Vagina (tissue), 2 donors: ENCODE results near the gene SUSD6.

Experiments used
- POLR2AphosphoS5 ChIP-seq, 2 donors: sonication (generic); formaldehyde crosslinking; IDR thresholded peaks; one replicate each; pipeline ENCODE4 v1.9.0; 2017; ENCODE audit warnings: antibody characterized with exemption in 2 of 2, mild to moderate bottlenecking in 2 of 2, low read depth in 1 of 2; ENCODE audit not compliant: insufficient read depth in 1 of 2
- TF ChIP-seq, protein P1 (sequence below), 3 experiments: fragments of 450-650 bp in 2 of 3; fragments of 200-600 bp in 1 of 3; sonication (generic) in 1 of 3; IDR thresholded peaks; one replicate each; pipeline ENCODE4 v1.5.1; 2017 to 2019; ENCODE audit warnings: antibody characterized with exemption in 3 of 3, mild to moderate bottlenecking in 2 of 3, moderate library complexity in 2 of 3

DNA sequence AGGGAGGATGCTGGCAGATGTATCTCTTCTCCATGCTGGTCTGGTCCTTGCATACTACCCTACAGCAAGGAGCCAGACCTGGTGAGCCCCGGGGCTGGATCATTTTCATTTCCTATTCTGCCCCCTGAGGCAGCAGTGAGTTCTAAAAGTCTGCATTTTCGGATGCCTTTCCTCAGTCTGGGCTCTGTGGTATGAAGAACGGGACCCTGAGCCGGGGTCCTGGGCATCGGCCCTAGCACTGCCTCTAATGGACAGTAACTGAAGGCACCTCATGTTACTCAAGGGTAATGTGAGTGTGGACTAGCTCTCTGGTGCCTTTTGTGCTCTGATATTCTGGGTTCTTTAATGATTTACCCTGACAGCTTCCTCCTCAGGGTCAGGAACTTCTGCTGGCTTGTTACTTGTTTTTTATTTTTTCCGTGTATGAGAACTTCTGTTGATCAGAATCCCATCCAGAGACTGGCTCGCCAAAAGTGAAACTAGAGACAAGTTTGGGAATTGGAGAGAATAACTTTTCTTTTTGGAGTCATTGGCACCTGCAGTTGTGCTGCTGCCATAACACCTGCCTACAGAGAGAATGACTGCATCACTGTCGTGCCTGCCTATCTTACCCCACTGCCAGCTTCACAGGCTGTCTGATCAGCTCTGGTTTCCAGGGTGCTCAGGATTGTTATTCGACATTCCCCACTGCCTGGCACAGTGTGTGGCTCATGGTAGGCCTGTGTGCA is 62.3 kb downstream of the SUSD6 start:
- TF ChIP-seq, protein P1, sequence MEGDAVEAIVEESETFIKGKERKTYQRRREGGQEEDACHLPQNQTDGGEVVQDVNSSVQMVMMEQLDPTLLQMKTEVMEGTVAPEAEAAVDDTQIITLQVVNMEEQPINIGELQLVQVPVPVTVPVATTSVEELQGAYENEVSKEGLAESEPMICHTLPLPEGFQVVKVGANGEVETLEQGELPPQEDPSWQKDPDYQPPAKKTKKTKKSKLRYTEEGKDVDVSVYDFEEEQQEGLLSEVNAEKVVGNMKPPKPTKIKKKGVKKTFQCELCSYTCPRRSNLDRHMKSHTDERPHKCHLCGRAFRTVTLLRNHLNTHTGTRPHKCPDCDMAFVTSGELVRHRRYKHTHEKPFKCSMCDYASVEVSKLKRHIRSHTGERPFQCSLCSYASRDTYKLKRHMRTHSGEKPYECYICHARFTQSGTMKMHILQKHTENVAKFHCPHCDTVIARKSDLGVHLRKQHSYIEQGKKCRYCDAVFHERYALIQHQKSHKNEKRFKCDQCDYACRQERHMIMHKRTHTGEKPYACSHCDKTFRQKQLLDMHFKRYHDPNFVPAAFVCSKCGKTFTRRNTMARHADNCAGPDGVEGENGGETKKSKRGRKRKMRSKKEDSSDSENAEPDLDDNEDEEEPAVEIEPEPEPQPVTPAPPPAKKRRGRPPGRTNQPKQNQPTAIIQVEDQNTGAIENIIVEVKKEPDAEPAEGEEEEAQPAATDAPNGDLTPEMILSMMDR (IDR thresholded peaks at IDR 0.05): no peak
- TF ChIP-seq POLR2AphosphoS5 (IDR thresholded peaks at IDR 0.05; ENCODE audit: insufficient read depth in 1 of 2, low read depth in 1 of 2): no peak
